ENCODE measurements around the gene EDEM2. TPM values are rescaled to one million over a fixed set of nuclear protein-coding genes. Genes with fewer than 3 reads are reported as not detected.

EDEM2 gene
- total RNA-seq, 1 donor from 2014 or later, result 10.8 TPM

DNA sequence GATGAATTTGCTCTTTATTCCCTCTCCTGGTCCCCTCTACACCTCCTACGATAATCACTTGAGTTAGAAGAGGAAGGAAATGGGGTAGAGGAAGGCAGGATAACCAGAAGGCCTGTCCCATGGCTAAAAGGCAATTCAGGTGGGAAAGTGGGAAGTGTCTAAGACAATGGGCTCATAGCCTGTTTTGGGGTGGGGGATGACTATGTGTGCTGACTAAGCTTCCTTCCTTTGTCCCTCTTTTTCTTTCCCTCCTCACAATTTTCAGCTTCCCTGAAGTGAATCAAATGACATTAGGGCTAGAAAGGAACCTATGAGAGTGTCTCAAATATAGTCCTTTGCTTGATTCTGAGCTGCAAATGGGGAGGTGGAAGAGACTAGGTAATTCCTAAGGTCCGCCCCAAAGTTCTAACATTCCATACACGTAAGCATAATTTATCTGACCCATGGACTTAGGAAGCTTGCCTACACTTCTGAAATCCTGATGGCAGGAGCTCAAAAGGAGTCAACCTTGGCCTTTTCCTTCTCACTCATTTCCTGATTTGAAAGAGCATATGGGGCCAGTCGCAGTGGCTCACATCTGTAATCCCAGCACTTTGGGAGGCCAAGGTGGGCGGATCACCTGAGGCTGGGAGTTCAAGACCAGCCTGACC, 24.3 kb downstream of the EDEM2 start:
- peaks cover 5% of the 10 kb centered on the region for H3K36me3 Mint-ChIP-seq (ENCODE audit: unreplicated experiment)

DNA sequence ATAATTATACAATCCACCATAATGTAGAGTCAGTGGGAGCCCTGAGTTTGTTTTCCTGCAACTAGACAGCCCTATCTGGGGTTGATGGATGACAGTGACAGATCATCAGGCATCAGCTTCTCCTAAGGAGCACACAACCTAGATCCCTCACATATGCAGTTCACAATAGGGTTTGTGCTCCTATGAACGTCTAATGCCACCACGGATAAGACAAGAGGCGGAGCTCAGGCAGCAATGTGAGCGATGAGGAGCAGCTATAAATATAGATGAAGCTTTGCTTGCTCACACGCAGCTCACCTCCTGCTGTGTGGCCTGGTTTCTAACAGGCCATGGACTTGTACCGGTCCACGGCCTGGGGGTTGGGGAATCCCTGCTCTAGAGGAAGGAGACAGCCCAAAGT, 25.9 kb downstream of the EDEM2 start:
- H3K27me3 Mint-ChIP-seq (ENCODE audit: unreplicated experiment), result no peaks in the 10 kb centered on the region
- H3K4me1 Mint-ChIP-seq (ENCODE audit: low read depth, unreplicated experiment), result no peaks in the 10 kb centered on the region
- DNase-seq, result no peak
- TF ChIP-seq CTCF (IDR thresholded peaks at IDR 0.05; ENCODE audit: partially characterized antibody, unreplicated experiment), result no peak
- peaks cover 5% of the 10 kb centered on the region for H3K36me3 Mint-ChIP-seq (ENCODE audit: unreplicated experiment)
- peaks cover 2% of the 10 kb centered on the region for H3K9me3 Mint-ChIP-seq (ENCODE audit: unreplicated experiment)
- no peak overlapping the region for H3K4me3 Mint-ChIP-seq (ENCODE audit: unreplicated experiment)
- H3K27ac Mint-ChIP-seq (ENCODE audit: unreplicated experiment), result no peak overlapping the region

More for the DNA sequence above, 24.3 kb downstream of the EDEM2 start:
- H3K27me3 Mint-ChIP-seq (ENCODE audit: unreplicated experiment), result no peaks in the 10 kb centered on the region
- H3K9me3 Mint-ChIP-seq (ENCODE audit: unreplicated experiment), result peaks cover 2% of the 10 kb centered on the region
- H3K4me3 Mint-ChIP-seq (ENCODE audit: unreplicated experiment), result no peak overlapping the region
- no peaks in the 10 kb centered on the region for H3K4me1 Mint-ChIP-seq (ENCODE audit: low read depth, unreplicated experiment)
- H3K27ac Mint-ChIP-seq (ENCODE audit: unreplicated experiment), result no peak overlapping the region
- no peak for TF ChIP-seq CTCF (IDR thresholded peaks at IDR 0.05; ENCODE audit: partially characterized antibody, unreplicated experiment)
- no peak for DNase-seq

- TF ChIP-seq CTCF (IDR thresholded peaks at IDR 0.05; ENCODE audit: partially characterized antibody, unreplicated experiment), result no peak
- Mint-ChIP-seq H3K4me1 (ENCODE audit: low read depth, unreplicated experiment) (no peaks in the 10 kb centered on the region), H3K9me3 (ENCODE audit: unreplicated experiment) (peaks cover 2% of the 10 kb centered on the region)
Measured at GRCh38 chr20:35120012-35120701, 27.0 kb downstream of the EDEM2 start.

DNA sequence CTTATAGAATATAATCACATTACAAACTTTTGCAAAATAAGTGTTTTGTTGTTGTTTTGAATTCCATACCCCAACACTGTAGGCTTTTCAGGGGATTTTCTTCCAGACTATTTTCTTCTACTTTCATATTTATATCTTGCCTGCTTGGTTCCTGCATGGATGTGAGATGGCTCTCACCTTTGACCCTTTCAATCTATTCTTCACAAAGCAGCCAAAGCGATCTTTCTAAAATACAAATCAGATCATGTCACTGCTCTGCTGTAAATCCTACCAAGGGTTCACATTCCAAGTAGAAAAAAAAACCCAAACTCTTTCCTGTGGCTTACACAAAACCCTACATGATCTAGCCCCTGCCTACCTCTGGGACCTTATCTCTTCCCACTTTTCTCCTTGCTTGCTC, 29.5 kb downstream of the EDEM2 start:
- Mint-ChIP-seq H3K4me3 (ENCODE audit: unreplicated experiment) (no peak overlapping the region), H3K36me3 (ENCODE audit: unreplicated experiment) (peaks cover 5% of the 10 kb centered on the region), H3K4me1 (ENCODE audit: low read depth, unreplicated experiment) (no peaks in the 10 kb centered on the region), H3K9me3 (ENCODE audit: unreplicated experiment) (peaks cover 2% of the 10 kb centered on the region), H3K27me3 (ENCODE audit: unreplicated experiment) (no peaks in the 10 kb centered on the region), H3K27ac (ENCODE audit: unreplicated experiment) (no peak overlapping the region)
- no peak for TF ChIP-seq CTCF (IDR thresholded peaks at IDR 0.05; ENCODE audit: partially characterized antibody, unreplicated experiment)
- DNase-seq, result no peak

More at GRCh38 chr20:35120012-35120701, 27.0 kb downstream of the EDEM2 start:
- no peaks in the 10 kb centered on the region for H3K27me3 Mint-ChIP-seq (ENCODE audit: unreplicated experiment)
- H3K4me3 Mint-ChIP-seq (ENCODE audit: unreplicated experiment), result no peak overlapping the region
- no peak overlapping the region for H3K27ac Mint-ChIP-seq (ENCODE audit: unreplicated experiment)
- peaks cover 5% of the 10 kb centered on the region for H3K36me3 Mint-ChIP-seq (ENCODE audit: unreplicated experiment)
- no peak for DNase-seq

DNA sequence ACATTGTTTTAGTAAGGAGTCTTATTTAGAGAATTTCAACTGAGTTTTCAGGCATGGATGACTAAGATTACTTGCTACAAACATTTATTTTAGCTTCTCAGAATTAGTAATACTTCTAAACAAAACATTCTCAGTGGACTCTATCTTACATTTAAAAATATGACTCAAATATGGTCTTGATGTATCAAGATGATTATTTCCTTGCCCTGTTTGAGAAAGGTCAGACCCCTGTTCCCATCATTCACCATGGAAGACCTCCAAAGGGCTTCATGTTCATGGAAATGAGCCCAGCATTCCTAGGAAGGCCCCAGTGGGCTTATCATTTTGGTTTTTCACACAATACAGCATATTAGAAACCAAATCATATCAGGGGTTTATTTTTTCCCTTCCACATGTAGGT, 29.9 kb downstream of the EDEM2 start:
- no peak for DNase-seq
- no peak for TF ChIP-seq CTCF (IDR thresholded peaks at IDR 0.05; ENCODE audit: partially characterized antibody, unreplicated experiment)
- H3K4me1 Mint-ChIP-seq (ENCODE audit: low read depth, unreplicated experiment), result no peaks in the 10 kb centered on the region
- no peak overlapping the region for H3K4me3 Mint-ChIP-seq (ENCODE audit: unreplicated experiment)
- peaks cover 2% of the 10 kb centered on the region for H3K9me3 Mint-ChIP-seq (ENCODE audit: unreplicated experiment)
- no peak overlapping the region for H3K27ac Mint-ChIP-seq (ENCODE audit: unreplicated experiment)
- H3K27me3 Mint-ChIP-seq (ENCODE audit: unreplicated experiment), result no peaks in the 10 kb centered on the region
- peaks cover 5% of the 10 kb centered on the region for H3K36me3 Mint-ChIP-seq (ENCODE audit: unreplicated experiment)

Measured in glutamatergic neuron (in vitro differentiated cells).